Spleen (tissue), 7 donors: ENCODE results near the gene GAB1.

Experiments used
- POLR2A ChIP-seq, 3 donors: fragments of 450-650 bp; IDR thresholded peaks; one replicate each; pipeline ENCODE4 v1.5.1; 2017; ENCODE audit warnings: antibody characterized with exemption in 3 of 3, mild to moderate bottlenecking in 1 of 3
- TF ChIP-seq, protein P1 (sequence below), 11 experiments: fragments of 200-600 bp in 7 of 11; fragments of 450-650 bp in 4 of 11; sonication (generic) in 4 of 11; IDR thresholded peaks in 8 of 11; conservative IDR thresholded peaks in 3 of 11; 1 replicate in 7 of 11; 2 replicates in 4 of 11; pipeline versions ENCODE4 v1.4.0 to v1.8.0; 2016 to 2021; ENCODE audit warnings: antibody characterized with exemption in 11 of 11, inconsistent platforms in 4 of 11, mild to moderate bottlenecking in 1 of 11
- donor health status: DM: no; HTN: no; CAD: no; lungs with moderate emphysema.
- donor health status: DM: no; HTN: no; CAD: no.
- donor health status: DM: no; HTN: no; CAD: no.

- TF ChIP-seq, protein P1, sequence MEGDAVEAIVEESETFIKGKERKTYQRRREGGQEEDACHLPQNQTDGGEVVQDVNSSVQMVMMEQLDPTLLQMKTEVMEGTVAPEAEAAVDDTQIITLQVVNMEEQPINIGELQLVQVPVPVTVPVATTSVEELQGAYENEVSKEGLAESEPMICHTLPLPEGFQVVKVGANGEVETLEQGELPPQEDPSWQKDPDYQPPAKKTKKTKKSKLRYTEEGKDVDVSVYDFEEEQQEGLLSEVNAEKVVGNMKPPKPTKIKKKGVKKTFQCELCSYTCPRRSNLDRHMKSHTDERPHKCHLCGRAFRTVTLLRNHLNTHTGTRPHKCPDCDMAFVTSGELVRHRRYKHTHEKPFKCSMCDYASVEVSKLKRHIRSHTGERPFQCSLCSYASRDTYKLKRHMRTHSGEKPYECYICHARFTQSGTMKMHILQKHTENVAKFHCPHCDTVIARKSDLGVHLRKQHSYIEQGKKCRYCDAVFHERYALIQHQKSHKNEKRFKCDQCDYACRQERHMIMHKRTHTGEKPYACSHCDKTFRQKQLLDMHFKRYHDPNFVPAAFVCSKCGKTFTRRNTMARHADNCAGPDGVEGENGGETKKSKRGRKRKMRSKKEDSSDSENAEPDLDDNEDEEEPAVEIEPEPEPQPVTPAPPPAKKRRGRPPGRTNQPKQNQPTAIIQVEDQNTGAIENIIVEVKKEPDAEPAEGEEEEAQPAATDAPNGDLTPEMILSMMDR (IDR thresholded peaks at IDR 0.05 in 8 of 11, conservative IDR thresholded peaks at IDR 0.05 in 3 of 11): no peak
- no peak for TF ChIP-seq POLR2A (IDR thresholded peaks at IDR 0.05)
These were observed 40.1 kb upstream of the GAB1 start for GRCh38 chr4:143296397-143297067.
